Gastroesophageal sphincter (tissue), 4 donors: Measurements from ENCODE around the gene STAT5B. TPM values are rescaled to one million over a fixed set of nuclear protein-coding genes. Genes with fewer than 3 reads are reported as not detected.

Experiments
- ATAC-seq: fragments of 150-250 bp; one replicate; pipeline ENCODE4 v1.9.1; 2016; ENCODE audit warnings: mild to moderate bottlenecking, moderate library complexity
- H3K27ac ChIP-seq, 4 donors: fragments of 200-600 bp; sonication (generic) in 3 of 4; 1 replicate in 3 of 4; 2 replicates in 1 of 4; pipeline ENCODE4 v1.5.1; 2016 to 2019
- H3K27me3 ChIP-seq: fragments of 200-600 bp; sonication (generic); one replicate; pipeline ENCODE4 v1.5.1; 2019
- H3K36me3 ChIP-seq, 2 donors: fragments of 200-600 bp; sonication (generic); one replicate each; pipeline ENCODE4 v1.5.1; 2019; ENCODE audit warnings: control low read depth in 1 of 2
- H3K4me1 ChIP-seq, 3 donors: fragments of 200-600 bp; sonication (generic); 1 replicate in 2 of 3; 2 replicates in 1 of 3; pipeline ENCODE4 v1.5.1; 2016 to 2019; ENCODE audit warnings: control low read depth in 2 of 3
- H3K4me3 ChIP-seq, 2 donors: fragments of 200-600 bp; sonication (generic); one replicate each; pipeline ENCODE4 v1.5.1; 2019; ENCODE audit warnings: mild to moderate bottlenecking in 1 of 2, moderate library complexity in 1 of 2
- H3K9me3 ChIP-seq, 3 donors: fragments of 200-600 bp; sonication (generic); one replicate each; pipeline ENCODE4 v1.5.1; 2017 to 2019; ENCODE audit warnings: control low read depth in 2 of 3
- EP300 ChIP-seq: sonication (generic); formaldehyde crosslinking; IDR thresholded peaks from one replicate; pipeline ENCODE4 v1.6.1; 2017; ENCODE audit warnings: antibody characterized with exemption, mild to moderate bottlenecking
- POLR2A ChIP-seq, 2 donors: fragments of 450-650 bp; IDR thresholded peaks; one replicate each; pipeline ENCODE4 v1.6.1; 2017; ENCODE audit warnings: antibody characterized with exemption in 2 of 2, mild to moderate bottlenecking in 2 of 2, moderate library complexity in 1 of 2
- POLR2AphosphoS5 ChIP-seq: sonication (generic); formaldehyde crosslinking; IDR thresholded peaks from one replicate; pipeline ENCODE4 v1.6.1; 2017; ENCODE audit warnings: antibody characterized with exemption
- WGBS, 2 donors: methylation state at CpG; one replicate each; pipeline ENCODE4 v1.1.5; 2018; ENCODE audit warnings: low coverage in 1 of 2; 5-methylcytosine and 5-hydroxymethylcytosine counted together
- total RNA-seq, 4 donors: library from RNA; depleted of rRNA; stranded (reverse); fragments of >200 nt; gene quantifications; one replicate each; pipeline ENCODE4 v1.1.0, GENCODE V29; 2016
- TF ChIP-seq, protein P1 (sequence below), 4 experiments: fragments of 200-600 bp in 2 of 4; fragments of 450-650 bp in 2 of 4; sonication (generic) in 1 of 4; IDR thresholded peaks; one replicate each; pipeline ENCODE4 v1.5.1; 2017 to 2019; ENCODE audit warnings: antibody characterized with exemption in 4 of 4, mild to moderate bottlenecking in 2 of 4, moderate library complexity in 2 of 4

Gene STAT5B
- total RNA-seq, 4 donors from 2014 or later = 73.3 to 98.3 (median 95.6) TPM

GRCh38 chr17:42284566-42284965 lies 8.4 kb upstream of the STAT5B start:
- Histone ChIP-seq H3K27ac (no peak overlapping the region), H3K9me3 (no peaks in the 10 kb centered on the region), H3K27me3 (no peaks in the 10 kb centered on the region), H3K4me1 (peaks cover 0 to 40% (median 15%) of the 10 kb centered on the region in 3 donors), H3K36me3 (peaks cover 0 to 4% of the 10 kb centered on the region in 2 donors), H3K4me3 (no peak overlapping the region)
- 80 to 98% methylated on average over 1 to 4 of the region's 7 CpGs for WGBS, 2 donors
- TF ChIP-seq, protein P1, sequence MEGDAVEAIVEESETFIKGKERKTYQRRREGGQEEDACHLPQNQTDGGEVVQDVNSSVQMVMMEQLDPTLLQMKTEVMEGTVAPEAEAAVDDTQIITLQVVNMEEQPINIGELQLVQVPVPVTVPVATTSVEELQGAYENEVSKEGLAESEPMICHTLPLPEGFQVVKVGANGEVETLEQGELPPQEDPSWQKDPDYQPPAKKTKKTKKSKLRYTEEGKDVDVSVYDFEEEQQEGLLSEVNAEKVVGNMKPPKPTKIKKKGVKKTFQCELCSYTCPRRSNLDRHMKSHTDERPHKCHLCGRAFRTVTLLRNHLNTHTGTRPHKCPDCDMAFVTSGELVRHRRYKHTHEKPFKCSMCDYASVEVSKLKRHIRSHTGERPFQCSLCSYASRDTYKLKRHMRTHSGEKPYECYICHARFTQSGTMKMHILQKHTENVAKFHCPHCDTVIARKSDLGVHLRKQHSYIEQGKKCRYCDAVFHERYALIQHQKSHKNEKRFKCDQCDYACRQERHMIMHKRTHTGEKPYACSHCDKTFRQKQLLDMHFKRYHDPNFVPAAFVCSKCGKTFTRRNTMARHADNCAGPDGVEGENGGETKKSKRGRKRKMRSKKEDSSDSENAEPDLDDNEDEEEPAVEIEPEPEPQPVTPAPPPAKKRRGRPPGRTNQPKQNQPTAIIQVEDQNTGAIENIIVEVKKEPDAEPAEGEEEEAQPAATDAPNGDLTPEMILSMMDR (IDR thresholded peaks at IDR 0.05) = no peak
- TF ChIP-seq POLR2A (IDR thresholded peaks at IDR 0.05) (no peak), POLR2AphosphoS5 (no peak), EP300 (no peak)
- ATAC-seq = no peak

- Histone ChIP-seq H3K4me1 (peaks cover 0 to 34% (median 12%) of the 10 kb centered on the region in 3 donors), H3K36me3 (peaks cover 0 to 4% of the 10 kb centered on the region in 2 donors), H3K27ac (no peak overlapping the region), H3K4me3 (no peak overlapping the region), H3K27me3 (no peaks in the 10 kb centered on the region), H3K9me3 (no peaks in the 10 kb centered on the region)
- ATAC-seq = no peak
- 92 to 100% methylated on average over 1 to 5 of the region's 5 CpGs for WGBS, 2 donors
- TF ChIP-seq, protein P1 (IDR thresholded peaks at IDR 0.05) = no peak
- TF ChIP-seq EP300 (no peak), POLR2AphosphoS5 (no peak), POLR2A (IDR thresholded peaks at IDR 0.05) (no peak)
Observed at GRCh38 chr17:42284024-42284369, 7.8 kb upstream of the STAT5B start.

GRCh38 chr17:42283241-42284023 lies 7.2 kb upstream of the STAT5B start:
- H3K27me3 ChIP-seq = no peaks in the 10 kb centered on the region
- no peak overlapping the region for H3K27ac ChIP-seq
- H3K36me3 ChIP-seq = peaks cover 0 to 4% of the 10 kb centered on the region in 2 donors

GRCh38 chr17:42282478-42283080 lies 6.4 kb upstream of the STAT5B start:
- peaks cover 0 to 4% of the 10 kb centered on the region in 2 donors for H3K36me3 ChIP-seq
- 67 to 87% methylated on average over 1 to 5 of the region's 6 CpGs for WGBS, 2 donors
- peaks cover 0 to 23% (median 12%) of the 10 kb centered on the region in 3 donors for H3K4me1 ChIP-seq
- no peak overlapping the region for H3K27ac ChIP-seq
- H3K9me3 ChIP-seq = no peaks in the 10 kb centered on the region
- H3K4me3 ChIP-seq = no peak overlapping the region
- TF ChIP-seq EP300 (no peak), POLR2AphosphoS5 (no peak), POLR2A (IDR thresholded peaks at IDR 0.05) (no peak)
- TF ChIP-seq, protein P1 (IDR thresholded peaks at IDR 0.05) = no peak
- no peak for ATAC-seq
- no peaks in the 10 kb centered on the region for H3K27me3 ChIP-seq

More at GRCh38 chr17:42283241-42284023, 7.2 kb upstream of the STAT5B start:
- TF ChIP-seq POLR2AphosphoS5 (no peak), EP300 (no peak), POLR2A (IDR thresholded peaks at IDR 0.05) (no peak)
- TF ChIP-seq, protein P1 (IDR thresholded peaks at IDR 0.05) = no peak
- Histone ChIP-seq H3K4me3 (no peak overlapping the region), H3K9me3 (no peaks in the 10 kb centered on the region), H3K4me1 (peaks cover 0 to 29% (median 12%) of the 10 kb centered on the region in 3 donors)
- ATAC-seq = no peak
- 60 to 80% methylated on average over 1 of the region's 7 CpGs for WGBS, 2 donors
